GM12878 (cell line): ENCODE data around the gene LBH. TPM values are rescaled to one million over a fixed set of nuclear protein-coding genes. Genes with fewer than 3 reads are reported as not detected.

ENCODE experiments used
- ATAC-seq: fragments of 200-7000 bp; cut with Tn5 transposase; 3 replicates; pipeline ENCODE4 v1.9.1; 2020; ENCODE audit warnings: mild to moderate bottlenecking, moderate library complexity
- BruUV-seq: library from RNA; stranded (reverse); fragments of 400-500 nt; replicated peaks from 2 replicates; lab custom pipeline; 2021; lab: Mats Ljungman, UMichigan
- CTCF ChIA-PET: fragments of 300-600 bp; sonication (Branson Sonifier 250); formaldehyde crosslinking; extraction: SDS; loops from one replicate; lab custom pipeline; 2021; ENCODE audit warnings: inconsistent platforms; lab: Yijun Ruan, JAX
- POLR2A ChIA-PET: fragments of 350-600 bp; formaldehyde crosslinking; extraction: SDS; loops from one replicate; lab custom pipeline; 2021; ENCODE audit warnings: inconsistent platforms; lab: Charles Lee
- RAD21 ChIA-PET: fragments of 300-600 bp; sonication (Branson Sonifier 250); formaldehyde crosslinking; loops from one replicate; lab custom pipeline; 2023; ENCODE audit warnings: antibody characterized with exemption; ENCODE audit not compliant: unreplicated experiment; lab: Charles Lee
- SMC1A ChIA-PET: fragments of 300-600 bp; sonication (Branson Sonifier 250); formaldehyde crosslinking; loops from one replicate; lab custom pipeline; 2023; ENCODE audit not compliant: unreplicated experiment, uncharacterized antibody; lab: Charles Lee
- DNase-seq: peaks from one replicate; pipeline ENCODE4 v3.0.0-alpha.2; 2011; ENCODE audit warnings: low read depth, low spot score
- FAIRE-seq: peaks from 3 replicates; lab custom pipeline; 2011; peaks lifted over from hg19 to GRCh38; lab: Jason Lieb, UNC
- H2AFZ ChIP-seq: 2 replicates; pipeline ENCODE4 v1.6.0; 2011; ENCODE audit warnings: low read depth, low read length, control low read depth; ENCODE audit not compliant: control insufficient read depth
- H3K27ac ChIP-seq: 2 replicates; pipeline ENCODE4 v1.5.1; 2011; ENCODE audit warnings: control low read depth; ENCODE audit not compliant: control insufficient read depth, insufficient read depth
- H3K27me3 ChIP-seq, 2 experiments: replicated peaks in 1 of 2; 2 replicates each; pipeline versions ENCODE4 v1.6.0 to v1.6.1; 2011; ENCODE audit warnings: low read length in 1 of 2; ENCODE audit not compliant: control insufficient read depth in 2 of 2, insufficient read depth in 2 of 2
- H3K36me3 ChIP-seq, 2 experiments: 2 replicates each; pipeline ENCODE4 v1.5.1; 2011; ENCODE audit warnings: low read length in 1 of 2; ENCODE audit not compliant: control insufficient read depth in 2 of 2, insufficient read depth in 2 of 2
- H3K4me1 ChIP-seq: 2 replicates; pipeline ENCODE4 v1.6.1; 2011; ENCODE audit warnings: mild to moderate bottlenecking, low read length, moderate library complexity, mixed read lengths; ENCODE audit not compliant: control insufficient read depth, insufficient read depth
- H3K4me2 ChIP-seq: 2 replicates; pipeline ENCODE4 v1.6.0; 2011; ENCODE audit warnings: control low read depth; ENCODE audit not compliant: control insufficient read depth, insufficient read depth
- H3K4me3 ChIP-seq: fragments of 200-600 bp; sonication (generic); 2 replicates; pipeline ENCODE4 v1.5.1; 2016
- H3K79me2 ChIP-seq: 2 replicates; pipeline ENCODE4 v1.6.0; 2011; ENCODE audit warnings: low read length; ENCODE audit not compliant: control insufficient read depth, insufficient read depth
- H3K9ac ChIP-seq: 2 replicates; pipeline ENCODE4 v1.8.0; 2011; ENCODE audit warnings: low read length, control low read depth, mixed read lengths; ENCODE audit not compliant: control insufficient read depth, insufficient read depth
- H3K9me3 ChIP-seq: replicated peaks from 3 replicates; pipeline ENCODE4 v1.5.1; 2011; ENCODE audit warnings: mild to moderate bottlenecking, low read length; ENCODE audit not compliant: control insufficient read depth, insufficient read depth
- H4K20me1 ChIP-seq: 2 replicates; pipeline ENCODE4 v1.6.0; 2011; ENCODE audit not compliant: control insufficient read depth, insufficient read depth
- BMI1 ChIP-seq: fragments of 450-650 bp; IDR thresholded peaks from 2 replicates; pipeline ENCODE4 v1.6.1; 2016; ENCODE audit warnings: mild to moderate bottlenecking, moderate library complexity, borderline replicate concordance
- ESRRA ChIP-seq: IDR thresholded peaks from 2 replicates; pipeline ENCODE4 v1.6.1; 2012; ENCODE audit warnings: mild to moderate bottlenecking, low read length, improper control_type of control experiment
- FOS ChIP-seq: IDR thresholded peaks from 3 replicates; pipeline ENCODE4 v1.6.1; 2011; ENCODE audit warnings: borderline replicate concordance; ENCODE audit not compliant: insufficient read length; ENCODE audit errors: extremely low read depth
- HCFC1 ChIP-seq: fragments of 150-350 bp; IDR thresholded peaks from 2 replicates; pipeline ENCODE4 v1.6.1; 2014; ENCODE audit warnings: low read length
- LARP7 ChIP-seq: fragments of 450-650 bp; IDR thresholded peaks from 2 replicates; pipeline ENCODE4 v1.6.1; 2017; ENCODE audit warnings: mild to moderate bottlenecking
- NFYB ChIP-seq: IDR thresholded peaks from 2 replicates; pipeline ENCODE4 v1.6.1; 2011; ENCODE audit warnings: low read depth, mild to moderate bottlenecking, low read length, improper control_type of control experiment, moderate library complexity; ENCODE audit not compliant: insufficient read depth
- PAX5 ChIP-seq: IDR thresholded peaks from 2 replicates; pipeline ENCODE4 v1.6.1; 2011; ENCODE audit warnings: low read depth, low read length, borderline replicate concordance
- POLR2A ChIP-seq: IDR thresholded peaks from 2 replicates; pipeline ENCODE4 v1.6.1; 2011; ENCODE audit warnings: low read depth, mild to moderate bottlenecking, low read length
- POLR2AphosphoS5 ChIP-seq: IDR thresholded peaks from 2 replicates; pipeline ENCODE4 v1.6.1; 2011; ENCODE audit warnings: mild to moderate bottlenecking, low read length, inconsistent platforms
- RAD21 ChIP-seq: IDR thresholded peaks from 2 replicates; pipeline ENCODE4 v1.6.1; 2011; ENCODE audit warnings: mild to moderate bottlenecking, low read depth, low read length, moderate library complexity; ENCODE audit not compliant: insufficient read depth
- RBBP5 ChIP-seq: fragments of 200-600 bp; sonication (generic); conservative IDR thresholded peaks from 2 replicates; pipeline ENCODE4 v1.6.1; 2016
- RFX5 ChIP-seq: IDR thresholded peaks from 2 replicates; pipeline ENCODE4 v1.6.1; 2011; ENCODE audit warnings: low read depth, low read length, improper control_type of control experiment
- WGBS: methylation state at CpG from one replicate; pipeline ENCODE4 v1.1.6; 2016; ENCODE audit warnings: low lambda C conversion rate; ENCODE audit not compliant: insufficient replicate concordance, insufficient coverage; ENCODE audit errors: missing lambda C conversion rate; 5-methylcytosine and 5-hydroxymethylcytosine counted together
- in situ Hi-C: fragments of 300-500 bp; cut with MboI; formaldehyde crosslinking; loops from 9 replicates; pipeline ENCODE4 v1.14.3; 2018; ENCODE audit warnings: mixed read lengths
- intact Hi-C: fragments of 100-400 bp; cut with micrococcal nuclease; formaldehyde crosslinking; loops from one replicate; pipeline ENCODE4 v1.14.2; 2022; ENCODE audit not compliant: unreplicated experiment
- polyA plus RNA-seq, 11 experiments: library from polyadenylated mRNA; depleted of rRNA in 4 of 11; unstranded in 6 of 11; stranded (reverse) in 5 of 11; fragments of >200 nt; fragmentation: Nextera tagmentation in 4 of 11; fragmentation: Illumina TruSeq in 1 of 11; extraction: Ambion mirVana in 4 of 11; extraction: Trizol in 1 of 11; gene quantifications; 1 replicate in 1 of 11; 2 replicates in 10 of 11; pipeline versions ENCODE4 v1.2.1 to v1.2.3, GENCODE V29; 2011 to 2016; ENCODE audit warnings: inconsistent platforms in 2 of 11, missing spikeins in 2 of 11, low read depth in 1 of 11
- total RNA-seq, 4 experiments: library from RNA; depleted of rRNA in 3 of 4; stranded (reverse); fragments of >200 nt in 3 of 4; fragmentation: Illumina TruSeq in 1 of 4; extraction: Trizol in 1 of 4; gene quantifications; 2 replicates each; pipeline versions ENCODE4 v1.2.1 to v1.2.3, GENCODE V29; 2013 to 2021

The LBH gene
- total and polyA plus RNA-seq, 10 of the 15 experiments (the other 5 are each of a cell fraction or from before 2014, with no cell fraction given), result 9.3 to 133 (median 34.1) TPM

DNA sequence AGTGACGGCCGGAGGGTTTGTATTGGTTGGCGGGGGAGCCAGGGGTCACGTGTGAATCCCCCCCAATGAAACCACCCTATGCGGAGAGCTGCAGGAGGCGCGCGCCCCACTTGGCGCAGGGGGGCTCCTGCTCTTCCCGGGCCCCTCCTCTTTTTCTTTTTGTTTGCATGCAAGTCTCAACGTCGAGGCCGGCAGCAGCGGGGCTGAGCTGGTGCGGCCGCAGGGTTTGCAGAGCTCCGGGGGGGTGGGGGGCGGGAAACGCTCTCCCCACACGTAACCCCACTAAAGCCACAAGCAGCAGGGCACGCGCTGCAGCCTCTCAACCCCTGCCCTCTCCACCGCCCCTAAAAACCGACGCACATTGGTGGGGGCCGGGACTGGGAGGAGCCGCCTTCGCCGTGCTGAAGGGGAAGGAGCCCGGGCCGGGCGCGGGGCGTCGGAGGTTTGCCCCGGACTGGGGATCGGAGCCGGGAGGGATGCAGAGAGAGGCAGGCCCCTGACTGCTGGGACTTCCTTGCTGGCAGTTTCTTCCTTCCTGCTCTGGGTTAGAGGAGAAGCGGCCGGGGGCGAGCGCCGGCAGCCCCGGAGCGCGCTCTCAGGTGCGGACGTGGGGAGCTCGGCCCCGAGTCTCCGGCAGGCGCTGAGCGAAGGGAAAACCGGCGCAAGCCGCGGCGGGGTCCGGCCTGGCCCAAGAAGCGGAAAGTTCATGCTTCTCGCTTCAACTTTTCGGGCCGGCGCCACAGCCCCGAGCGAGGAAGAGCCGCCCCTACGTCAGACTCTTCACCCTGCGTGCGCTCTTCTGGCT is 864 bp downstream of the LBH start (continued):
- no peak for TF ChIP-seq RFX5
- peak; percentile 69; the same call in 1 of the 2 replicates for TF ChIP-seq NFYB
- TF ChIP-seq FOS, result no peak
- TF ChIP-seq LARP7, result peak; percentile 21
- no peak for TF ChIP-seq RBBP5
- no peak; the same call in 1 of the 2 replicates for TF ChIP-seq PAX5
- TF ChIP-seq ESRRA, result no peak
- TF ChIP-seq POLR2A, result peak; percentile 66
- TF ChIP-seq BMI1, result no peak

- TF ChIP-seq POLR2AphosphoS5 (no peak), HCFC1 (peak; percentile 4; the same call in 1 of the 2 replicates), RAD21 (peak; percentile 25; the same call in 1 of the 2 replicates)
- peak overlapping the region; percentile 97 for H3K4me2 ChIP-seq
- ChIA-PET RAD21 (interaction anchor here (0.8 to 18.4 kb wide), 16 partner anchors 10 to 479 kb away, joined by 3 to 322 read pairs (median 11); partner anchors contain the start of gene LCLAT1), SMC1A (interaction anchor here (0.8 to 25.4 kb wide), 19 partner anchors 9 to 479 kb away, joined by 3 to 444 read pairs (median 5); partner anchors contain the start of gene LCLAT1), POLR2A (interaction anchor here (0.5 to 6.6 kb wide), 12 partner anchors 9 to 453 kb away, joined by 3 to 65 read pairs (median 4); partner anchors contain the start of genes LCLAT1 and YPEL5), CTCF (interaction anchor here (0.6 to 9.9 kb wide), 15 partner anchors 8 to 480 kb away, joined by 3 to 104 read pairs (median 5); no protein-coding TSS in a partner anchor)
- H3K79me2 ChIP-seq, result peaks cover 20% of the 10 kb centered on the region
- peaks cover 19% of the 10 kb centered on the region; the same call in 2 of the 3 replicates for H3K9me3 ChIP-seq
- H3K9ac ChIP-seq, result peak overlapping the region; percentile 74
- no peaks in the 10 kb centered on the region for H3K27me3 ChIP-seq
- H3K27ac ChIP-seq, result peak overlapping the region; percentile 52
- no peaks in the 10 kb centered on the region; a peak in 1 of 4 replicates for H3K36me3 ChIP-seq
- H3K4me3 ChIP-seq, result peak overlapping the region; percentile 80
- intact Hi-C loops (loop anchor here (5.0 to 10.0 kb wide), 2 partner anchors 252 to 395 kb away; no protein-coding TSS in a partner anchor), in situ Hi-C loops (no loop called here)
- DNase-seq, result no peak
- FAIRE-seq, result no peak
- no TSS peak for BruUV-seq
- WGBS, result 0% methylated on average over 8 of the region's 8 CpGs
- H2AFZ ChIP-seq, result peak overlapping the region; percentile 64; the same call in 1 of the 2 replicates
- peak; percentile 21 for ATAC-seq
- no peaks in the 10 kb centered on the region for H4K20me1 ChIP-seq
- H3K4me1 ChIP-seq, result peaks cover 35% of the 10 kb centered on the region
Measured at GRCh38 chr2:30232801-30233130, 1.4 kb downstream of the LBH start.
